Measurements from ENCODE around the gene TSC22D3.
"Not testable (repeated sequence)": the region's sequence is repeated elsewhere in the genome, so short reads cannot be mapped to it uniquely, and the experiment has no call there.

DNA sequence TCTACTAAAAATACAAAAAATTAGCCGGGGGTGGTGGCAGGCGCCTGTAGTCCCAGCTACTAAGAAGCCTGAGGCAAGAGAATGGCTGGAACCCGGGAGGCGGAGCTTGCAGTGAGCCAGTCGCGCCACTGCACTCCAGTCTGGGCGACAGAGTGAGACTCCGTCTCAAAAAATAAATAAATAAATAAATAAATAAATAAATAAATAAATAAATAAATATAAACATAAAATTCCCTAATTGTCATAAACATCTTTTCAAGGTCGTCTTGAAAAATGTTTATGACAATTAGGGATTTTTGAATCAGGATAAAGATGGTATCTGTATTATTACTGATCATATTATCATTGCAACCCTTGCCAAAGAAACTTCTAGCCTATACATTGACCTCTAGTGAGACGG is 34.5 kb upstream of the TSC22D3 start:
- TF ChIP-seq RCOR1 (IDR thresholded peaks at IDR 0.05; ENCODE audit: low read length); FOXJ3 (CRISPR knock-in tag; IDR thresholded peaks at IDR 0.05); EP300 (IDR thresholded peaks at IDR 0.05; ENCODE audit: borderline replicate concordance in 1 of 2, low read depth in 1 of 2, low read length in 1 of 2); NFIC (IDR thresholded peaks at IDR 0.05; ENCODE audit: borderline replicate concordance); TEAD4 (IDR thresholded peaks at IDR 0.05; ENCODE audit: borderline replicate concordance, insufficient read depth); FOSL2 (IDR thresholded peaks at IDR 0.05; ENCODE audit: borderline replicate concordance, low read depth); GATA2 (CRISPR knock-in tag; IDR thresholded peaks at IDR 0.05); TAF1 (IDR thresholded peaks at IDR 0.05; ENCODE audit: borderline replicate concordance, low read depth, low read length); CHD2 (IDR thresholded peaks at IDR 0.05; ENCODE audit: low read length, partially characterized antibody): not testable (repeated sequence)
- TF ChIP-seq, protein P1, sequence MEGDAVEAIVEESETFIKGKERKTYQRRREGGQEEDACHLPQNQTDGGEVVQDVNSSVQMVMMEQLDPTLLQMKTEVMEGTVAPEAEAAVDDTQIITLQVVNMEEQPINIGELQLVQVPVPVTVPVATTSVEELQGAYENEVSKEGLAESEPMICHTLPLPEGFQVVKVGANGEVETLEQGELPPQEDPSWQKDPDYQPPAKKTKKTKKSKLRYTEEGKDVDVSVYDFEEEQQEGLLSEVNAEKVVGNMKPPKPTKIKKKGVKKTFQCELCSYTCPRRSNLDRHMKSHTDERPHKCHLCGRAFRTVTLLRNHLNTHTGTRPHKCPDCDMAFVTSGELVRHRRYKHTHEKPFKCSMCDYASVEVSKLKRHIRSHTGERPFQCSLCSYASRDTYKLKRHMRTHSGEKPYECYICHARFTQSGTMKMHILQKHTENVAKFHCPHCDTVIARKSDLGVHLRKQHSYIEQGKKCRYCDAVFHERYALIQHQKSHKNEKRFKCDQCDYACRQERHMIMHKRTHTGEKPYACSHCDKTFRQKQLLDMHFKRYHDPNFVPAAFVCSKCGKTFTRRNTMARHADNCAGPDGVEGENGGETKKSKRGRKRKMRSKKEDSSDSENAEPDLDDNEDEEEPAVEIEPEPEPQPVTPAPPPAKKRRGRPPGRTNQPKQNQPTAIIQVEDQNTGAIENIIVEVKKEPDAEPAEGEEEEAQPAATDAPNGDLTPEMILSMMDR (IDR thresholded peaks at IDR 0.05), result not testable (repeated sequence)
- TF ChIP-seq, protein P2, sequence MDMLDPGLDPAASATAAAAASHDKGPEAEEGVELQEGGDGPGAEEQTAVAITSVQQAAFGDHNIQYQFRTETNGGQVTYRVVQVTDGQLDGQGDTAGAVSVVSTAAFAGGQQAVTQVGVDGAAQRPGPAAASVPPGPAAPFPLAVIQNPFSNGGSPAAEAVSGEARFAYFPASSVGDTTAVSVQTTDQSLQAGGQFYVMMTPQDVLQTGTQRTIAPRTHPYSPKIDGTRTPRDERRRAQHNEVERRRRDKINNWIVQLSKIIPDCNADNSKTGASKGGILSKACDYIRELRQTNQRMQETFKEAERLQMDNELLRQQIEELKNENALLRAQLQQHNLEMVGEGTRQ (IDR thresholded peaks at IDR 0.05; ENCODE audit: borderline replicate concordance, low read depth, low read length), result not testable (repeated sequence)

Data from SK-N-SH (cell line).